H1 (cell line): ENCODE data around the gene RHEB. TPM values are rescaled to one million over a fixed set of nuclear protein-coding genes. Genes with fewer than 3 reads are reported as not detected.

Source experiments
- CBX5 ChIP-seq: fragments of 300-800, 300-1000 bp; sonication (generic); IDR thresholded peaks from 2 replicates; pipeline ENCODE4 v1.7.1; 2016; ENCODE audit warnings: antibody characterized with exemption, low read length, low read depth
- GTF2F1 ChIP-seq: IDR thresholded peaks from 2 replicates; pipeline ENCODE4 v1.6.1; 2012; ENCODE audit warnings: low read depth, low read length, improper control_type of control experiment, borderline replicate concordance
- KDM4A ChIP-seq: IDR thresholded peaks from one replicate; pipeline ENCODE4 v1.7.1; 2012; ENCODE audit warnings: low read depth, mild to moderate bottlenecking, moderate library complexity, low read length, inconsistent platforms; ENCODE audit not compliant: severe bottlenecking
- SP1 ChIP-seq: IDR thresholded peaks from 2 replicates; pipeline ENCODE4 v1.6.1; 2011; ENCODE audit warnings: low read depth, low read length
- TCF12 ChIP-seq: IDR thresholded peaks from 2 replicates; pipeline ENCODE4 v1.6.1; 2011; ENCODE audit warnings: low read depth, mild to moderate bottlenecking, low read length
- polyA plus RNA-seq, 7 experiments: library from polyadenylated mRNA; depleted of rRNA in 3 of 7; stranded (reverse) in 5 of 7; unstranded in 2 of 7; fragments of >200 nt in 5 of 7; fragments of 200-250 nt in 2 of 7; gene quantifications; 1 replicate in 5 of 7; 2 replicates in 1 of 7; 4 replicates in 1 of 7; pipeline versions ENCODE4 v1.2.1 to v1.2.3, GENCODE V29; 2011 to 2013; ENCODE audit warnings: missing spikeins in 2 of 7, mixed read lengths in 2 of 7
- total RNA-seq: library from RNA; stranded (reverse); fragmentation: NEBNext Ultra II Directional; extraction: Animal tissue kit (Norgen Biotek cat#: 25700); gene quantifications from 2 replicates; pipeline ENCODE4 v1.2.1, GENCODE V29; 2021
- TF ChIP-seq, protein P1 (sequence below), 3 experiments: IDR thresholded peaks; 1 replicate in 2 of 3; 2 replicates in 1 of 3; pipeline versions ENCODE4 v1.5.1 to v1.6.1; 2011; ENCODE audit warnings: low read length in 3 of 3, mild to moderate bottlenecking in 3 of 3, inconsistent platforms in 2 of 3, low read depth in 1 of 3, moderate library complexity in 1 of 3; ENCODE audit not compliant: insufficient read depth in 1 of 3; ENCODE audit errors: control extremely low read depth in 1 of 3
- TF ChIP-seq, protein P2 (sequence below): fragments of 300-600 bp; sonication (generic); IDR thresholded peaks from 2 replicates; pipeline ENCODE4 v1.7.1; 2012; ENCODE audit warnings: low read length, moderate library complexity, mild to moderate bottlenecking, inconsistent platforms; ENCODE audit not compliant: insufficient replicate concordance
- TF ChIP-seq, protein P3 (sequence below): IDR thresholded peaks from 2 replicates; pipeline ENCODE4 v1.6.1; 2012; ENCODE audit warnings: inconsistent platforms

Gene RHEB
- total and polyA plus RNA-seq, 2 of the 8 experiments (the other 6 are each of a cell fraction or from before 2014, with no cell fraction given) = 60.8 to 132 TPM

DNA sequence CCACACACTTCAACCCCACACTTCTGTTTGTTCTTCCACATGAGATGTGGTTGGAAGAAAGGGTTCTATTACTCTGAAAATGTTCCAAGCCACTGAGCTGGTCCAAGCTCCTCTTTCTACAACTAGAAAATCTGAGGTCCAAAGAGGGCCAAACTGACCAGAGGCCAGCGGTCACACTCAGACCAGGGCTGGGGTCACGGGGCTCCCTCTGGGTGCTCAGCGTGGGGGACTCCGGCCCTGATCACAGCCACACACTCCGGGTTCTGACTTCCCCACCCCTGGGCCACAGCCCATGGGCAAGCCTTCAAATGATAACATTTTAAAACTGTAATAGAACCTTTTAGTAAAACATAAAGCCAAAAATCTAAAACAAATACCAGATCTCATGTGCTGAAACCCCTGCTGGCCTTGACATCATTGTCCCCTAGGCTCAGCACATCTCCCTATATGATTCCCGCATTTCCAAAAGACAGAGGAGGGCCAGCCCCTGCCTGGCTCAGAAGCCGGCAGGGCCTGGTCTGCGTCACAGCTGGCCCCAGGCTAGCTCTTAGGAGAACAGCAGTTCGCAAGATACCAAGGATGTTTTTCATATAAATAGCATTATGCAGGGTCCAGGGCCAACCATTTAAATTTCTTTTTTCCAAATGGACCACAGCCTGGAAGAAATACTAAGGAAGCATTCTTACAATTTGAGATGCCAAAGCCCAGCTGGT lies 83.1 kb downstream of the RHEB start (continued):
- TF ChIP-seq, protein P1, sequence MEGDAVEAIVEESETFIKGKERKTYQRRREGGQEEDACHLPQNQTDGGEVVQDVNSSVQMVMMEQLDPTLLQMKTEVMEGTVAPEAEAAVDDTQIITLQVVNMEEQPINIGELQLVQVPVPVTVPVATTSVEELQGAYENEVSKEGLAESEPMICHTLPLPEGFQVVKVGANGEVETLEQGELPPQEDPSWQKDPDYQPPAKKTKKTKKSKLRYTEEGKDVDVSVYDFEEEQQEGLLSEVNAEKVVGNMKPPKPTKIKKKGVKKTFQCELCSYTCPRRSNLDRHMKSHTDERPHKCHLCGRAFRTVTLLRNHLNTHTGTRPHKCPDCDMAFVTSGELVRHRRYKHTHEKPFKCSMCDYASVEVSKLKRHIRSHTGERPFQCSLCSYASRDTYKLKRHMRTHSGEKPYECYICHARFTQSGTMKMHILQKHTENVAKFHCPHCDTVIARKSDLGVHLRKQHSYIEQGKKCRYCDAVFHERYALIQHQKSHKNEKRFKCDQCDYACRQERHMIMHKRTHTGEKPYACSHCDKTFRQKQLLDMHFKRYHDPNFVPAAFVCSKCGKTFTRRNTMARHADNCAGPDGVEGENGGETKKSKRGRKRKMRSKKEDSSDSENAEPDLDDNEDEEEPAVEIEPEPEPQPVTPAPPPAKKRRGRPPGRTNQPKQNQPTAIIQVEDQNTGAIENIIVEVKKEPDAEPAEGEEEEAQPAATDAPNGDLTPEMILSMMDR (IDR thresholded peaks at IDR 0.05; ENCODE audit: control extremely low read depth in 1 of 3, insufficient read depth in 1 of 3, low read depth in 1 of 3, low read length in 3 of 3) = no peak
- TF ChIP-seq CBX5 (no peak), SP1 (no peak), KDM4A (no peak), TCF12 (no peak), GTF2F1 (no peak)
- TF ChIP-seq, protein P2, sequence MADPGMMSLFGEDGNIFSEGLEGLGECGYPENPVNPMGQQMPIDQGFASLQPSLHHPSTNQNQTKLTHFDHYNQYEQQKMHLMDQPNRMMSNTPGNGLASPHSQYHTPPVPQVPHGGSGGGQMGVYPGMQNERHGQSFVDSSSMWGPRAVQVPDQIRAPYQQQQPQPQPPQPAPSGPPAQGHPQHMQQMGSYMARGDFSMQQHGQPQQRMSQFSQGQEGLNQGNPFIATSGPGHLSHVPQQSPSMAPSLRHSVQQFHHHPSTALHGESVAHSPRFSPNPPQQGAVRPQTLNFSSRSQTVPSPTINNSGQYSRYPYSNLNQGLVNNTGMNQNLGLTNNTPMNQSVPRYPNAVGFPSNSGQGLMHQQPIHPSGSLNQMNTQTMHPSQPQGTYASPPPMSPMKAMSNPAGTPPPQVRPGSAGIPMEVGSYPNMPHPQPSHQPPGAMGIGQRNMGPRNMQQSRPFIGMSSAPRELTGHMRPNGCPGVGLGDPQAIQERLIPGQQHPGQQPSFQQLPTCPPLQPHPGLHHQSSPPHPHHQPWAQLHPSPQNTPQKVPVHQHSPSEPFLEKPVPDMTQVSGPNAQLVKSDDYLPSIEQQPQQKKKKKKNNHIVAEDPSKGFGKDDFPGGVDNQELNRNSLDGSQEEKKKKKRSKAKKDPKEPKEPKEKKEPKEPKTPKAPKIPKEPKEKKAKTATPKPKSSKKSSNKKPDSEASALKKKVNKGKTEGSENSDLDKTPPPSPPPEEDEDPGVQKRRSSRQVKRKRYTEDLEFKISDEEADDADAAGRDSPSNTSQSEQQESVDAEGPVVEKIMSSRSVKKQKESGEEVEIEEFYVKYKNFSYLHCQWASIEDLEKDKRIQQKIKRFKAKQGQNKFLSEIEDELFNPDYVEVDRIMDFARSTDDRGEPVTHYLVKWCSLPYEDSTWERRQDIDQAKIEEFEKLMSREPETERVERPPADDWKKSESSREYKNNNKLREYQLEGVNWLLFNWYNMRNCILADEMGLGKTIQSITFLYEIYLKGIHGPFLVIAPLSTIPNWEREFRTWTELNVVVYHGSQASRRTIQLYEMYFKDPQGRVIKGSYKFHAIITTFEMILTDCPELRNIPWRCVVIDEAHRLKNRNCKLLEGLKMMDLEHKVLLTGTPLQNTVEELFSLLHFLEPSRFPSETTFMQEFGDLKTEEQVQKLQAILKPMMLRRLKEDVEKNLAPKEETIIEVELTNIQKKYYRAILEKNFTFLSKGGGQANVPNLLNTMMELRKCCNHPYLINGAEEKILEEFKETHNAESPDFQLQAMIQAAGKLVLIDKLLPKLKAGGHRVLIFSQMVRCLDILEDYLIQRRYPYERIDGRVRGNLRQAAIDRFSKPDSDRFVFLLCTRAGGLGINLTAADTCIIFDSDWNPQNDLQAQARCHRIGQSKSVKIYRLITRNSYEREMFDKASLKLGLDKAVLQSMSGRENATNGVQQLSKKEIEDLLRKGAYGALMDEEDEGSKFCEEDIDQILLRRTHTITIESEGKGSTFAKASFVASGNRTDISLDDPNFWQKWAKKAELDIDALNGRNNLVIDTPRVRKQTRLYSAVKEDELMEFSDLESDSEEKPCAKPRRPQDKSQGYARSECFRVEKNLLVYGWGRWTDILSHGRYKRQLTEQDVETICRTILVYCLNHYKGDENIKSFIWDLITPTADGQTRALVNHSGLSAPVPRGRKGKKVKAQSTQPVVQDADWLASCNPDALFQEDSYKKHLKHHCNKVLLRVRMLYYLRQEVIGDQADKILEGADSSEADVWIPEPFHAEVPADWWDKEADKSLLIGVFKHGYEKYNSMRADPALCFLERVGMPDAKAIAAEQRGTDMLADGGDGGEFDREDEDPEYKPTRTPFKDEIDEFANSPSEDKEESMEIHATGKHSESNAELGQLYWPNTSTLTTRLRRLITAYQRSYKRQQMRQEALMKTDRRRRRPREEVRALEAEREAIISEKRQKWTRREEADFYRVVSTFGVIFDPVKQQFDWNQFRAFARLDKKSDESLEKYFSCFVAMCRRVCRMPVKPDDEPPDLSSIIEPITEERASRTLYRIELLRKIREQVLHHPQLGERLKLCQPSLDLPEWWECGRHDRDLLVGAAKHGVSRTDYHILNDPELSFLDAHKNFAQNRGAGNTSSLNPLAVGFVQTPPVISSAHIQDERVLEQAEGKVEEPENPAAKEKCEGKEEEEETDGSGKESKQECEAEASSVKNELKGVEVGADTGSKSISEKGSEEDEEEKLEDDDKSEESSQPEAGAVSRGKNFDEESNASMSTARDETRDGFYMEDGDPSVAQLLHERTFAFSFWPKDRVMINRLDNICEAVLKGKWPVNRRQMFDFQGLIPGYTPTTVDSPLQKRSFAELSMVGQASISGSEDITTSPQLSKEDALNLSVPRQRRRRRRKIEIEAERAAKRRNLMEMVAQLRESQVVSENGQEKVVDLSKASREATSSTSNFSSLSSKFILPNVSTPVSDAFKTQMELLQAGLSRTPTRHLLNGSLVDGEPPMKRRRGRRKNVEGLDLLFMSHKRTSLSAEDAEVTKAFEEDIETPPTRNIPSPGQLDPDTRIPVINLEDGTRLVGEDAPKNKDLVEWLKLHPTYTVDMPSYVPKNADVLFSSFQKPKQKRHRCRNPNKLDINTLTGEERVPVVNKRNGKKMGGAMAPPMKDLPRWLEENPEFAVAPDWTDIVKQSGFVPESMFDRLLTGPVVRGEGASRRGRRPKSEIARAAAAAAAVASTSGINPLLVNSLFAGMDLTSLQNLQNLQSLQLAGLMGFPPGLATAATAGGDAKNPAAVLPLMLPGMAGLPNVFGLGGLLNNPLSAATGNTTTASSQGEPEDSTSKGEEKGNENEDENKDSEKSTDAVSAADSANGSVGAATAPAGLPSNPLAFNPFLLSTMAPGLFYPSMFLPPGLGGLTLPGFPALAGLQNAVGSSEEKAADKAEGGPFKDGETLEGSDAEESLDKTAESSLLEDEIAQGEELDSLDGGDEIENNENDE = no peak
- TF ChIP-seq, protein P3, sequence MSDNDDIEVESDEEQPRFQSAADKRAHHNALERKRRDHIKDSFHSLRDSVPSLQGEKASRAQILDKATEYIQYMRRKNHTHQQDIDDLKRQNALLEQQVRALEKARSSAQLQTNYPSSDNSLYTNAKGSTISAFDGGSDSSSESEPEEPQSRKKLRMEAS = no peak
- TF ChIP-seq, all 59 proteins: peak for 0
